HG03135 (cell line): ENCODE measurements around the gene EEPD1.
"Not testable (repeated sequence)": the region's sequence is repeated elsewhere in the genome, so short reads cannot be mapped to it uniquely, and the experiment has no call there.

ENCODE experiments used
- ATAC-seq: cut with Tn5 transposase; IDR thresholded peaks from one replicate; pipeline ENCODE4 v1.9.1; 2021; ENCODE audit warnings: mild to moderate bottlenecking, moderate library complexity; ENCODE audit not compliant: unreplicated experiment

EEPD1 gene

DNA sequence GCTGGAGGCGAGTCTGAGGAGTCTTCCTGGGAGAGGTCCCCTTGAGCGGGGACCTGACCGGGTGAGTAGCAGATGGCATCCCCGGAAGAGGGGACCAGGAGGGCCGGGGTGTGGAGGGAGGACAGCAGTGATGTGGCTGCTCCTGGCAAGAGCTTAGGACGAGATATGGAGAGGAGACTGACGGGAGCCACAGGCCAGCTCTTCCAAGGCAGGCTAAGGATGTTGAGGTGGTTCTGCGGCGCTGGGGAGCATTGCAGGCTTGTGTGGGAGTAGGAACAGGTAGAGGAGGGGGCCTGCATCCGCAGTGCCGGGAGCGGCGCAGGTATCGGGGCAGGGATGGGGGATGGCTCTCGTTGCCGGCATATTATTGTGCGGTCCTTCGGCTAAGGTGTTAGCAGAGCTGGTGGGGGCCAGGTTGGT is 159.9 kb downstream of the EEPD1 start:
- no peak for ATAC-seq

DNA sequence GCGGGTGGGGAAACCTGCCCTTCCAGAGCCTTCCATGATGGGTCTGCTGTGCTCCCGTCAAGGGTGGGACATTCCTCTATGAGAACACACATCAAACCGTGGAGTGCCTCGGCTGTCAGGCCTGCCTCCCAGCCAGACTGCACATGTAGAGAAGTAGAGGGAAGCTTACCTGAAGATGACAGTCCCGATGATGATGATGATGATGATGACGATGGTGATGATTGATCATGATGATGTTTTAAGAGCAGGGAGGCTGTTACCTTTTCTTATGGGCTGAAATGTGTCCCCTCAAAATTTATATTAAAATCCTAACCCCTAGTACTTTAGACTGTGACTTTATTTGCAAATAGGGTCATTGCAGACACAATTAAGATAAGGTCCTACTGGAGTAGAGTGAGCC is 160.6 kb downstream of the EEPD1 start:
- ATAC-seq = no peak

DNA sequence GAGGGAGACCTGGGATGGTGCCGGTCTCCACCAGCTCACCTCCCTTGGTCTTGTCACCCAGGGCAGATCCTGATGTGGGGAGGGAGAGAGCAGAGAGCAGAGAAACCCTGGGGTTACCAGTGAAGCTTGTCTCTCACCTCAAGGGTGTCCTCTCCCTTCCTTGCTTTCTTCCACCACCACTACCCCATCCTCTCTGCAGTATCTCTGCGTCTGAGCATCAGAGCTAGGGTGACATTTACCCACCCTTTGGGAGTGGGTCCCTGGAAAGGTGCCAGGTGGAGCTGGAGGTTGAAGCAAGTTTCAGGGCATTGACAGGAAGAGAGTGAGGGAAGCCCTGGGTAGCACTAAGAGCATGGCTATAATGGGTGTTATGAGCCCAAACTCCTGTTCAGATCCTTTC is 161.4 kb downstream of the EEPD1 start:
- no peak for ATAC-seq

DNA sequence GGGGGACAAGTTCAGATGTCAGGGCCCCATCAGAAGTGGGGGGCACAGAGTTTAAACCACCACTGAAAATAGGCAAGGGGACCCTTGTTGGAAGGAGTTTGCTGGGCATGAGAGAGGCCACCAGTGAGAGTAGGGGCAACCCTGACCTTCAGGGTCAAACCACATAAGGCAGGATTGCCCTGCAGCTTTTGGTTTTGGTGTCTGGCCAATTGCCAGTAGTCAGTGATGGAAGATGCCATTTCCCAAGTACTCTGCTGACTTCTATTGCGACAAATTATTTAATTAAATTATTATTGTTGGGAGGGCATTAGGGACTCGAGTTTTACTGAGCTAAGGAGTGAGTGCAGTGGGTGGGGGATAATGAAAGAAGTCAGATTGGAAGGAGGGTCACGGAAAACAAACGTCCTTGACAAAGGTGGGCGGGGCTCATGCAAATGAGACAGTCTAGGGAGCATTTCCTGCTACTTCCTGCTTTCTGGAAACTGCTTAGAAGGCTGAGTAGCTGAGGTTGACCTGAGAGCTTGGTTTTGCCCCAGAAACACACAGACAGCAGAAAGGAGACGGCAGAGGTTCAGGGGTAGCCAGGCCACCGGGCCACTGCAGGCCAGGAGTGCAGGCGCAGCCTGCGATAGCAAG is 162.4 kb downstream of the EEPD1 start:
- no peak for ATAC-seq

DNA sequence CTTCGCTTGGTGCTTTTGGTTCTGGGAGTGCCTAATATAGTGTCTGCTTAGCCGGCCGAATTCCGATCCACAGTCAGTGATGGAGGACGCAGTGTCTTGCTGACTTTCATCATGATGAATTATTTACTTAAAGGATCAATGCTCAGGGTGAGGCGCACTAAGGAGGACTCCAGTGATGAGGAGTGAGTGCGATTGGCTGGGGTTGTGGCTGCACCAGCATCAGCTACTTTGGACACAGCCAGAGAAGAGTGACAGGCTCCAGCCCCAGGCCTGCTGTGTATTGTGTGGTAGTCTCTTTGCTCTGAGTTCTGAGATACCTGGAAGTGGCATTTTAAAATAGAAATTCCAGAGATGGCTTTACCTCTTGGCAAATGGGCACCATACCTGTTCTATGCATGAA is 163.3 kb downstream of the EEPD1 start:
- ATAC-seq = no peak

DNA sequence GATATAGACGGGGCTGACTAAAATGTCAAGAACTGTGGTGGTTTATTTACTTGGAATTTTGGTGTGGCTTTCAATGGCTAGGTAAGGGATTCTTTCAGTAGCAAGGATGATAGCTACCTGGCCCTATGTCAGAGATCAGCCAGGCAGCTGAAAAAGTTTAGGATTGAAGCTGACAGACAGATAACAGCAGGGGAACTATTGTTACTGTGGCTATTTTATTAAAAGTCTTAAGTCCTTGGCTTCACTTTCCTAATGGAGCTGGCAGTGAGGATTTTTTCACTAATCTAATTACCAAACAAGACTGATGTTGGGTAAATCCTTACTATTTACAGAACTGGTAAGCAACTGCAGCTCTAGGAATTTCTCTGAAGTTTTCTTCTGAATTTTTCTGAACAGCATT is 164.2 kb downstream of the EEPD1 start:
- no peak for ATAC-seq

DNA sequence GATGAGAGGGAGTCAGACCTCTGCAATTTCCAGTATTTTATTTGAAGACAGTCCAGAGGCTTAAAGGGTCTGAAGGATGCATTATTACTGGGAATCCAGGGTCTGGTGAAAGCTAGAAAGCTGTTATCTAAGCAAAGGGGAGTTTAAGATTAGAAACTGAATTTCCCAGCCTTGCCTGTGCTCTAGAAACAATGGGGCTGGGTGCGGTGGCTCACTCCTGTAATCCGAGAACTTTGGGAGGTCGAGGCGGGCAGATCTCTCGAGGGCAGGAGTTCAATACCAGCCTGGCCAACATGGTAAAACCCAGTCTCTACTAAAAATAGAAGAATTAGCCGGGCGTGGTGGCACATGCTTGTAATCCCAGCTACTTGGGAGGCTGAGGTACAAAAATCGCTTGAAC is 165.1 kb downstream of the EEPD1 start:
- no peak for ATAC-seq

DNA sequence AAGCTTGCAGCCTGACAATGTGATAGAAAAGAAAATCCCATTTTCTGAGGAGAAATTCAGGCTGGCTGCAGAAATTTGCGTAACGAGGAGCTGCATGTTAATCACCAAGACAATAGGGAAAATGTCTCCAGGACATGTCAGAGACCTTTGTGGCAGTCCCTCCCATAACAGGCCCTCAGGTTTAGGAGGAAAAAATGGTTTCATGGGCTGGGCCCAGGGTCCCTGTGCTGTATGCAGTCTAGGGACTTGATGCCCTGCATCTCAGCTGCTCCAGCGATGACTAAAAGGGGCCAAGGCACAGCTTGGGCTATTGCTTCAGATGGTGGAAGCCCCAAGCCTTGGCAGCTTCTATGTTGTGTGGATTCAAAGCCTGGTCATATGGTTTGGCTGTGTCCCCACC is 168.2 kb downstream of the EEPD1 start:
- ATAC-seq = not testable (repeated sequence)

DNA sequence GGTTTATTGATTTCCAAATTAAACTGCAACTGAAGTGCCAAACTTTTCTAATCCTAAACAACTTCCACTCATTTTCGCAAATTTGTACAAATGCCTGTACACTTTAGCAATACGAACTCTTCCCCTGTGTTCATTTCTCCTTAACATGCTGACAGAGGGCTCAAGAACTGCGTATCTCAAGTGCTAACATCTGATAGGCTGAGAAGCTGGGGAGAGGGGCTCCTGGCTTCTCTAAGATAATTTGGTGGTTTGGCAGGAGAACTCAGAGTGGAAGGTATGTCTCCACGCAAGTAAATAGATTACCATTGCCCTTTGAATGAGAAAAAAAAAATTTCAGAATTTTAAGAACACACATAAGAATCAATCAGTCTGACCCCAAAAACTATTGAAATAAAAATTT is 183.3 kb downstream of the EEPD1 start:
- no peak for ATAC-seq

DNA sequence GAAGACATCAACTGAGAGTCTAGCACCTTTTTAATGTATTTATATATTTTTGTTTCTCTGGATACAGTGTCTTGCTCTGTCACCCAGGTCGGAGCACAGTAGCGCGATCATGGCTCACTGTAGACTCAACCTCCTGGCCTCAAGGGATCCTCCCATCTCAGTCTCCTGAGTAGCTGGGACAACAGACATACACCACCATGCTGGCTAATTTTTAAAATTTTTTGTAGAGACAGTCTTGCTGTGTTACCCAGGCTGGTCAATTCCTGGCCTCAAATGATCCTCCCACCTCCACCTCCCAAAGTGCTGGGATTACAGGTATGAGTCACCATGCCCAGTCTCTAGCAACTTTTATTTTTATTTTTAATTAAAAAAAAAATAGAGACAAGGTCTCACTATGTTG is 185.2 kb downstream of the EEPD1 start:
- no peak for ATAC-seq

DNA sequence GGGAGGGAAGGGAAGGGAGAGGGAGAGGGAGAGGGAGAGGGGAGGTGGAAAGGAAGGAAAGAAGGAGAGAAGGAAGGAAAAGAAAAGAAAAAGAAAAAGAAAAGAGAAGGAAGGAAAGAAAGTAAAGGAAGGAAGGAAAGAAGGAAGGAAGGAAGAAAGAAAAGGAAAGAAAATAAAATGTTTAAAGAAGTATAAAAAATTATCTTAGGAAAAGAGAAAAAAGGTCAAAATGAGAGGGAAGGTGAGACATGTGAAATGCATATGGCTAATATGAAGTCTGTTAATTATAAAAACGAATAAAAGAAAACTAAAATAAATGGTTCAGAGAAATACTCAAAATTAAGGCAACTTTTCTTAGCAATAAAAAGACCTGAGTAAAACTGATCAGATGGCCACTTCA is 190.5 kb downstream of the EEPD1 start:
- no peak for ATAC-seq

DNA sequence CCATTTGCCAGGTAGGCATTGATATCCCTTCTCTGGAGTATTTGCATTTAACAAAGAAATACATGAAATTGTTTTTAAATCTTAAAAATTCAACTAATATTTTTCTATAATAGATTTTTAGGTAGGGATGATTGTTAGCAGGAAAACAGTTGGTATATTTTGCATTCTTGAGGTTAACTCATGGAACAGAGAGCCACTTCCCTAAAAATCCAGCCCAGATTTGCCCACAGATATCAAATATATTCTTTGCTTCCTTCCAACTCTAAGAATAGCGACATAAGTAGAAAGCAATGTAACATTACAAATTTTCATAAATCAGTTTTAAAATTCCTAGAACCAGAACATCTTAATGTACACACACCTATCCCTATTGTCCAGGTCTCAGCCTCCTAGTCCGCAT is 191.6 kb downstream of the EEPD1 start:
- ATAC-seq = no peak

DNA sequence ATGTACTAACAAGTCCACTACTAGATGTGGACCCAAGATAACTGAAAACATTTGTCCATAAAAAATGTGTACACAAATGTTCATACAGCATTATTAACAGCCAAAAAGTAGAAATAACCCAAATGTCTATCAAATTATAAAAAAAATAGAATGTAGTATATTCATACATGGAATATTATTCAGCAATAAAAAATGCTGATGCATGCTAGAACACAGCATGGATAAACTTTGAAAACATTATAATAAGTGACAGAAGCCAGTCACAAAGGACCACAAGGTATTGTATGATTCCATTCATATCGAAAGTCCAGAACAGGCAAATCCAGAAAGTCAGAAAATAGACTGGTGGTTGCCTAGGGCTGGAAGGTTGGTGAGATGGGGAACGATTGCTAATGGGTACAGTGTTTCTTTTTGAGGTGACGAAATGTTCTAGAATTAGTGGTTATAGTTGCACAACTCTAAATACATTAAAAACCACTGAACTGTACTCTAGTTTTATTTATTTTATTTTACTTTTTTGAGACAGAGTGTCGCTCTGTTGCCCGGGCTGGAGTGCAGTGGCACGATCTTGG is 193.3 kb downstream of the EEPD1 start:
- no peak for ATAC-seq

DNA sequence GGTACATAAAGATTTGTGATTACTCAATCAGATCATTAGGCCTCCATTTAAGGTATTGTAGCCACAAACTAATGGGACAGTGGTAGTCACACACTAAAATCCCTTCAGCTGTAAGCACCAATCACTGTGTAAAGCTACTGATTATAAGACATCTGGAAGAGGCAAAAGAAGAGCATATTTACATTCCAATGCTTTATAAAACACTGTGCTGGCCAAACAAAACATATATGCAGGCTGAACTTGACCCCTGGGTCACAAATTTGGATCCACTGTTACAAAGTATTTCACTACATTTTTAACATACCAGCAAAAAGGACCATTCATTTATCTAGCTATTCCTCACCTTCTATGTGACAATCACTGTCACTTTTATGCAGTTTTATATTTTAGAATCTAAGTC is 195.2 kb downstream of the EEPD1 start:
- ATAC-seq = no peak

DNA sequence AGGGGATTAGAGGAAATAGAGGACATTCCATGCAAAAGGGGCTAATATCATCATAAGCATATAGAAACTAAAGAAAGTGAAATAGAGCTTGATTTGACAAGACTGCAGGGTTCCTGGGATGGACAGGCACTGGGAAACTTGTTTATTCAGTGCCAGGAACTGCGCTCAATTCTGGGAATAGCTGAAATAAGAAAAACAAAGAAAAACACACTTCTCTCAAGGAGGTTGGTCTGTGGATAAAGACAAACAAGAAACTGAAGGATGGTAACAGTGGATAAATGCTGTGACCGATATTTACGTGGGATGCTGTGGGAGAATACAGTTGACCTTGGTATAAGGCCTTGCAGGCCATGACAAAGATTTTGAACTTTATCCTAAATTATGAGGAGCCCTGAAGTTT is 195.7 kb downstream of the EEPD1 start:
- no peak for ATAC-seq

DNA sequence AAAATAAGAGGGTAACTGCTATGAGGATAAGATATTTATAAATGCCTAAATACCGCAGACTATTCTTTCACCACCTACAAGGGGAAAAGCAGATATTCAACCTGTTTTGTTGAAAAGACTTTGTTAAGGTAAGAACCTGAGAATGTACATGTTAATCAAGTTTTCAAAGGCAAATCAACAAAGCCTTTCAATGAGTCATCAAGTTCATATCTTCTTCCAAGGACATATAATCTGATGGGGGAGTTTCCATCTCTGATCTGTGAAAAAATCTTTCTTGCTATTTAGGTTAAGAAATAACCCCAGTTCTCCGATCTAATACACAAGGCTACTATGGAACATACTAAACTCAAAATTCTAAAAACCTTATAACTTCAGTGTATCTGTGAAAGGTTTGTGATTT is 196.6 kb downstream of the EEPD1 start:
- ATAC-seq = no peak
